ENCODE data around the gene ATG4C.

GRCh38 chr1:62912028-62912638, 128.2 kb downstream of the ATG4C start:
- TF ChIP-seq CTCF (IDR thresholded peaks at IDR 0.05) (peak; percentile 12 to 64 (median 59)), POLR2A (IDR thresholded peaks at IDR 0.05) (no peak)

All from testis (tissue), 2 donors.